T-helper 17 cell (primary cell): ENCODE data around the gene CALML3. TPM values are rescaled to one million over a fixed set of nuclear protein-coding genes. Genes with fewer than 3 reads are reported as not detected.
"Not testable (repeated sequence)": the region's sequence is repeated elsewhere in the genome, so short reads cannot be mapped to it uniquely, and the experiment has no call there.

ENCODE experiments used
- ATAC-seq: fragments of 150-1000 bp; cut with Tn5 transposase; 2 replicates; pipeline ENCODE4 v1.10.0; 2021; ENCODE audit warnings: mild to moderate bottlenecking, moderate library complexity
- DNase-seq, 3 donors: peaks; one replicate each; pipeline versions ENCODE4 v3.0.0 to v3.0.0-alpha.2; 2020 to 2021
- H3K9me3 ChIP-seq: one replicate; pipeline ENCODE4 v1.7.0; 2013; ENCODE audit warnings: low read length, mild to moderate bottlenecking; ENCODE audit not compliant: control insufficient read depth, poor library complexity, severe bottlenecking
- H3K27ac Mint-ChIP-seq: one replicate; pipeline ENCODE4 v1.8.0; 2022; ENCODE audit warnings: mild to moderate bottlenecking, moderate library complexity, mixed read lengths
- H3K27me3 Mint-ChIP-seq: one replicate; pipeline ENCODE4 v1.8.0; 2022; ENCODE audit warnings: mixed read lengths
- H3K36me3 Mint-ChIP-seq: one replicate; pipeline ENCODE4 v1.8.0; 2022; ENCODE audit warnings: low read depth, mixed read lengths
- H3K4me1 Mint-ChIP-seq: one replicate; pipeline ENCODE4 v1.8.0; 2022; ENCODE audit warnings: mild to moderate bottlenecking, mixed read lengths
- H3K4me3 Mint-ChIP-seq: one replicate; pipeline ENCODE4 v1.8.0; 2022; ENCODE audit warnings: mild to moderate bottlenecking, moderate library complexity, mixed read lengths
- total RNA-seq, 4 donors: library from RNA in 2 of 4; stranded (reverse) in 2 of 4; gene quantifications; one replicate each; pipeline ENCODE4 v1.2.3 and lab custom pipeline; 2022 to 2026

The CALML3 gene
- total RNA-seq, 2 donors from 2014 or later: not detected

DNA sequence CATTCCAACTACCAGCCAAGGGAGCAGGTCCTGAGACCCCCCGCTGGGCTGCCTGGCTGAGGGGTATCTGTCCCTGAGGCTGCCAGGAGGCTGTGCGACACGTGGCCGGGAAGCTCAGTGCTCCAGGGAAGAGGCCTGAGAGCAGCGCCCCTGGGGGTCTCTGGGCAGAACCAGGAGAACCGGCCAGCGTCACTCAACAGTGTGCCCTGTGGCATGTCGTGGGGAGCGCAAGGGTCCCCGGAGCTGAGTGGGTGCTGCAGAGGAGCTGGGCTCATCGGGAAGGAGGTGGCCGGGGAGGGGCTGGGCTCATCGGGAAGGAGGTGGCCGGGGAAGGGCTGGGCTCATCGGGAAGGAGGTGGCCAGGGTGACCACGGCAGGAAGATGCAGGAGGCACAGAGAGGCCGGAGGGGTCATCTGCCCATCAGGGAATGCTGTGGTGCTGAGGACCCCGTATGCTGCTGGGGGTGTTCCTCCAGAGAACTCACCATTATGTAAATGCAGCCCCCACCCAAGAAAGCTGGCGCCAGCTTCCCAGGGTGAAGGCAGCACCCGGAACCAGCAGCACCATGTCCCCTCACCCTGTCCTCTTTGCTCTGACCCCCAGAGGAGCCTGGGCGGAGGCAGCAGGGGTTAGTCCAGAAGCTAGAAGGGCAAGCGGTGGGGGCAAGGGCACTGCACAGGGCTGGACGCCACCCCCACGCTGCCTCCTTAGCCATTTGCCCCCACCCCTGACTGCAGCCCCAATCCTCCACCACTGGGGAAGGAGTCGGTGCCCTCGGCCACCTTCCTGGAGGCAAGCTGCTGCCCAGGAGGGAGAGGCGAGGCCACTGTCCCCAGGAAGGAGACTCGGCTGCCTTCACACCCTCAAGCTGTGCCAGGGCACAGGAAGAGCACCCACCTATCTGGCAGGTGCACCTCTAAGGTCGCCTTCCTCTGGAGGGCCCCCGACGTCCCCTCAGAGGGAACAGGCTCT is 33.3 kb downstream of the CALML3 start:
- DNase-seq (no peak), ATAC-seq (no peak)
- Mint-ChIP-seq H3K4me3 (no peak overlapping the region), H3K36me3 (peaks cover 4% of the 10 kb centered on the region), H3K27me3 (peaks cover 3% of the 10 kb centered on the region), H3K4me1 (peaks cover 20% of the 10 kb centered on the region), H3K27ac (no peak overlapping the region)
- H3K9me3 ChIP-seq: no peaks in the 10 kb centered on the region

DNA sequence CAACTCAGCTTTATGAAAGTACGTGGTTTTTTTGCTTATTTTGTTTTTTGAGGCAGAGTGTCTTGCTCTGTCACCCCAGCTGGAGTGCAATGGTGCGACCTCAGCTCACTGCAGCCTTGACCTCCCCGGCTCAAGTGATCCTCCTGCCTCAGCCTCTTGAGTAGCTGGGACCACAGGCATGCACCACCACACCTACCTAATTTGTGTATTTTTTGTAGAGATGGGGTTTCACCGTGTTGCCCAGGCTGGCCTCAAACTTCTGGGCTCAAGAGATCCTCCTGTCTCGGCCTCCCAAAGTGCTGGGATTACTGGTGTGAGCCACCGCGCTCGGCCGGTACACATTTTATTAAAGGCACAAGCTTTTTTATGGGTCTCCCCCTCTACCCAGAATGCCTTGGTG is 34.3 kb downstream of the CALML3 start:
- not testable (repeated sequence) for H3K27me3 Mint-ChIP-seq, H3K36me3 Mint-ChIP-seq, H3K27ac Mint-ChIP-seq, H3K9me3 ChIP-seq, ATAC-seq, DNase-seq, H3K4me3 Mint-ChIP-seq
- peaks cover 22% of the 10 kb centered on the region for H3K4me1 Mint-ChIP-seq

DNA sequence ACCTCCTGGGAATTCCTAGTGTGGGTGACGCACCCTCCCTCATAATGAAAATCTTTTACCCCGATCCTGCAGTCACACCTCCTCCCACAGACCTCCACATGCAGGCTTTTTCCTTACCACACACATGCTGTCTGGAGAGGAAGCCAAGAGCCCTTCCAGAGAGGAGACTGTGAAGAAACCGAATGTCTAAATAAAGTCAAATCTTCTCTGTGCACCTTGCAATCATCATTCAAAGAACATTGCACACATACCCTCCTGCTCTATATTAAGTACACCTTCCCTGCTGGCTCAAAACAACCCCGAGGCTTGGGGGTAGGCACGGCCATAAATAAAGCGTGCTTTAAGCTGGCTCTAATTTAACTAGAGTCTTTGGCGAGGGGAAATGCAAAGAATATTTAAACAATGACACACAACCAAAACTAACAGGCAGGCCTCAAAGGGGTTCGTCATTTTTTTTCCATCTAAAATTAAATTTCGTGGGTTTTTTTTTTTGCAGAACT is 34.9 kb downstream of the CALML3 start:
- H3K4me1 Mint-ChIP-seq: peaks cover 25% of the 10 kb centered on the region
- no peak for ATAC-seq
- no peaks in the 10 kb centered on the region for H3K27me3 Mint-ChIP-seq
- H3K27ac Mint-ChIP-seq: no peak overlapping the region
- no peak for DNase-seq
- peaks cover 5% of the 10 kb centered on the region for H3K36me3 Mint-ChIP-seq
- H3K9me3 ChIP-seq: no peaks in the 10 kb centered on the region
- H3K4me3 Mint-ChIP-seq: no peak overlapping the region

DNA sequence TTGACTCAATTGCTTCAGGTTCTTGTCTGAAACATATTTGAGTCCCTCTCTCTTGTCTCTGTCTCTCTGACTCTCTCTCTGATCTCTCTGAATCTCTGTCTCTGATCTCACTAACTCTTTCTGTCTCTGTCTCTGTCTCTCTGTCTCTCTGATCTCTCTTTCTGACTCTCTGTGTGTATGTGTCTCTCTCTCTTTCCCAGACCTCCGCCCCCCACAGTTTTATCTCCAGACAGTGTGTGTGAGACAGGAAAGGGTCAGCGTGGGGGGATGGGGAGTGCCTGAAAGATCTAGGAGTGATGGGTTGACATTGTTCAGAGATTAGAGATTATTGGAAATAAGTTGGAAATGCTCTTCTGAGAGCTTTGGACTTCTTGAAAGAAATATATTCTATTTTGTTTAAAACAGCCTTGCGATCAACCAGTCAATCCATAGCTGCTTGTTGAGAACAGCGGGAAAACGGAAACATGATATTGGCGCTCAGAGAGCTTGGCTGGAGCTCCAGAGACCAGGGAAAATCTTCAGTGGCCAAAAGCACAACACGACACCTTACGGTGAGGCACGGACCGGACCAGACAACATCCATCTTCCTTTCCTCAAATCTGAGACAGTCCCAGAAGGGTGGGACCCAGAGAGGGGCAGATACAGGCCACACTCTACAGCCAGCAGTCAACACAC is 35.5 kb downstream of the CALML3 start:
- ATAC-seq: no peak
- peaks cover 5% of the 10 kb centered on the region for H3K36me3 Mint-ChIP-seq
- no peak overlapping the region for H3K27ac Mint-ChIP-seq
- H3K27me3 Mint-ChIP-seq: no peaks in the 10 kb centered on the region
- peaks cover 30% of the 10 kb centered on the region for H3K4me1 Mint-ChIP-seq
- no peaks in the 10 kb centered on the region for H3K9me3 ChIP-seq
- DNase-seq: no peak
- no peak overlapping the region for H3K4me3 Mint-ChIP-seq

DNA sequence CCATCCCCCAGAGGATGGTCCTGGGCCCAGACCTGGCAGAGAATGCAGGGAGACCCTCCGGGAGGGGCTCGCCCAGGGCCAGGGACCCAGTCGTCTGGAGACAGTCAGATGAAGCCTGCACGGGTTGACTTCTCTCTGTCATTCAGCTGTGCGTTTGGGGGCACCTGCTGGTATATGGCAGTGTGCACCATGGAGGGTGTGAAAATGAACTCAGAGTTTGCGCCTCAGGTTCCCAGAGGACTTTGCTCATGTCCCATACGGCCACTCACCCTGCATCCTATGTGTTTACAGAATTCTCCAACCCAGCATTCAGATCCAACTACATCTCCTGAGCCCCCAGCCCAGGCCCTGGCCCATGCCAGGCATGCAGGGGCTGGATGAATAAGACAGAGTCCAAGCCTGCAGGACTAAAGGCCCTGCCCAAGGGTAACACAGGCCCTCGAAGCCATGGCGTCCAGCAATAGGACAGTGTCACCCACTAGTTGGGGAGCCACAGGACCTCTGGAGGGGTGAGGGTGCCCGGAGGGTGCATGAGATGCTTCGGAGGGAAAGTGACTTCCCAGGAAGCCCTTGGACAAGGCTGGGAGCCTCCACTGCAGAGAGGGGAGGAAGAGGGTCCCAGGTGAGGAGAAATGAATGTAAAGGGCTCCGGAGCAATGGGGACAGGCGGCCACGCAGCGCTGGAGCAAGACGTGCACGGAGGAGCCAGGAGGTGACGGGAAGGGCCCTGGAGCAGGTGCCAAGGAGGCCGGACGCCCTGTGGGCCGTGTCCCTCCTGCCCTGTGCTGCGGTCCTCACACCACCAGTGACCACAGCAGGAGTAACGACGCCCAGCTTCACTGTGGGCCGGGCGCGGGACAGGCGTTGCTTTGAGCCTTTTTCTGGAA is 36.3 kb downstream of the CALML3 start:
- no peaks in the 10 kb centered on the region for H3K9me3 ChIP-seq
- no peak overlapping the region for H3K27ac Mint-ChIP-seq
- no peak overlapping the region for H3K4me3 Mint-ChIP-seq
- peaks cover 5% of the 10 kb centered on the region for H3K36me3 Mint-ChIP-seq
- peaks cover 33% of the 10 kb centered on the region for H3K4me1 Mint-ChIP-seq
- no peaks in the 10 kb centered on the region for H3K27me3 Mint-ChIP-seq
- DNase-seq (no peak), ATAC-seq (no peak)

DNA sequence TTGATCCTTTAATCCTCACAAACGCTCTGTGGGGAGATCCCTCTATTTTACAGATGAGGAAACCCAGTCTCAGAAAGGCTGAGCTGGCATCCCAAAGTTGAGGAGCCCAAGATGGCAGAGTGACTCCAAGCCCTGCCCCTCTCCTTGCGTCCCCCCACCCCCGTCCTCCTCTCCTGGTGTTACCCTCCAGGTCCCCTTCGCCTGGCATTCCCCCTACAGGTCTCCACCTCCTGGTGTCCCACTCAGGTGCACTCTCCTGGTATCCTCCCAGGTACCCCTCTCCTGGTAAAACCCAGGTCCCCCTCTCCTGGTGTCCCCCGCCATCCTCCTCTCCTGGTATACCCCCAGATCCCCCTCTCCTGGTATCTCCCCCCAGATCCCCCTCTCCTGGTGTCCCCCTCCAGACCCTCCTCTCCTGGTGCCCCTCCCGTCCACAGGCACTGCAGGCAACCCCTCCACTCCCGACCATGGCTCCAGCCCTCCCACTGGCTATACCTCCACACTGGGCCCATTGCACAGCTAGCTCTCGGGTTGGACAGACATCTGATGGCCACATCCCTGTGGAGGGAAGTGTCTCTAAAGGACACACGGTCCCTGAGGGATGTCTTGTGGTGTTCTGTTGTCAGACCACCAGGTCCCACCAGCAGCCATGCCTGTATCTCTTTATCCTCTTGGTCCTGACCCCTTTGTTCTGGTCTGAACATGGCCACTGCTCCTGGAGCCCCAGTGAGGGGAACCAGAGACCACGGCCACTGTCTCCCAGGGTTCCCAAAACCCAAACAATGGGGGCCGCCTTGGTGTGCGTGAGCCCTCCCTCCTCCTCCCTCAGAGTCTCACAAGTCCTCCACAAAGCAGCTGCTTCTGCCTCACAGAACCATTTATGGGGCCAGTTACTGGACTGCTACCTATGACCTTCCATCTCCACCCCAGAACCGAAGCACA is 37.2 kb downstream of the CALML3 start:
- Mint-ChIP-seq H3K4me1 (peaks cover 33% of the 10 kb centered on the region), H3K27me3 (no peaks in the 10 kb centered on the region), H3K27ac (peak overlapping the region; percentile 99), H3K4me3 (no peak overlapping the region), H3K36me3 (peaks cover 5% of the 10 kb centered on the region)
- DNase-seq (no peak), ATAC-seq (no peak)
- H3K9me3 ChIP-seq: no peaks in the 10 kb centered on the region

DNA sequence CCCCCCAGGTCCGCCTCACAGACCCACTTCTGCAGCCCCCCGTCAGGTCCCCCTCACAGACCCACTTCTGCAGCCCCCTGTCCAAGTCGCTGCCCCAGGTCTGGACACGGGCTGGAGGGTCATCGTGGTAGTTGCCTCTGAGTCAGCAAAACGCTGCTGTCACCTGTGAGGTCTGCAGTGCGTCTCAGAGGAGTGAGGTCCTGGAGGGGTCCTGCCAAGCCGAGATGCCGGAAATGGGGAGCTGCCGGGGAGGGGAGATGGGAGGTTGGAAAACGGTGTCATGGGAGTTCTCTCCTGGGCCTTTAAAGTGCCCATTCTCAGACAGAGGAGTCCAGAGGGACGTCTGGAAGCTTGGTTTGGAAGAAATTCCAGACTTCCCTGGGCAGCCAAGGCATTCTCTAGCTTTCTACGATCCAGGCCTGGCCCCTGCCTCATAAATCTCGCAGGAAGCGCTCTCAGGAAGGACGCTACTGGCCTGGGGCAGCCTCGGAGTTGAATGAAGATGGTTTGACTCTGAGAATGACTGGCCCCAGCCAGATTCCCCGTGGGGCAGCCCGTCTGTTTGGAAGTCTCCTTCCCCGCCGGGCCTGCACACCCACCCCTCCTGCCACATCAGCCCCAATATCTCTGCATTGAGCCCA is 38.7 kb downstream of the CALML3 start:
- Mint-ChIP-seq H3K27ac (peak overlapping the region; percentile 99), H3K4me1 (peaks cover 33% of the 10 kb centered on the region), H3K4me3 (peak overlapping the region; percentile 91), H3K36me3 (peaks cover 5% of the 10 kb centered on the region), H3K27me3 (no peaks in the 10 kb centered on the region)
- no peaks in the 10 kb centered on the region for H3K9me3 ChIP-seq
- DNase-seq (no peak), ATAC-seq (no peak)

DNA sequence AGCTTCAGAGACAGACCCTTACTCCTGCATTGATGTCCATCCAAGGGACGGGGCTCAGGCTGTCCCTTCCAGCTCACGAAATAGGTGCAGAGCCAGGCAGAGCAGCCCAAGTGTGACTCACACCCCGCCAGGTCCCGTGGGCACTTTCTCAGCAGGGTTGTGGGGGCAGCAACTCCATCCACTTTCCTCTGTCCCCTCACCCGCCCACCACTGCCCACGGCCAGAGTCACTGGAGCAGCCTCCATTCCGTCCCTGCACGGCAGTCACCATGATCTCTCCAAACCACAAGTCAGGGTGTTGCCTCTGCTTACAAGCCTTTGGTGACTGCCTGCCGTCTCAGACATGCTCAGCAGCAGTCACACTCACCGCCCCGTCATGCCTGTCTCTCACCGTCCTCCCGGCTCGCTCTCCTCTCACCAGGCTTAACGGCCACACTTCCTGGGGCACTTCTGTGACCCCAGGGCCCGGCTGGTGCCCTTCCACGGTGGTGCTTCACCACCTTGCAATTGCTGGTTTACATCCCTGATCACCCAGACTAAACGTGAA is 39.3 kb downstream of the CALML3 start:
- no peaks in the 10 kb centered on the region for H3K9me3 ChIP-seq
- no peaks in the 10 kb centered on the region for H3K27me3 Mint-ChIP-seq
- peak overlapping the region; percentile 99 for H3K27ac Mint-ChIP-seq
- DNase-seq: peak in 1 of 3 donors; percentile 38
- H3K4me1 Mint-ChIP-seq: peaks cover 36% of the 10 kb centered on the region
- peak; percentile 84 for ATAC-seq
- peak overlapping the region; percentile 91 for H3K4me3 Mint-ChIP-seq
- H3K36me3 Mint-ChIP-seq: peaks cover 9% of the 10 kb centered on the region

DNA sequence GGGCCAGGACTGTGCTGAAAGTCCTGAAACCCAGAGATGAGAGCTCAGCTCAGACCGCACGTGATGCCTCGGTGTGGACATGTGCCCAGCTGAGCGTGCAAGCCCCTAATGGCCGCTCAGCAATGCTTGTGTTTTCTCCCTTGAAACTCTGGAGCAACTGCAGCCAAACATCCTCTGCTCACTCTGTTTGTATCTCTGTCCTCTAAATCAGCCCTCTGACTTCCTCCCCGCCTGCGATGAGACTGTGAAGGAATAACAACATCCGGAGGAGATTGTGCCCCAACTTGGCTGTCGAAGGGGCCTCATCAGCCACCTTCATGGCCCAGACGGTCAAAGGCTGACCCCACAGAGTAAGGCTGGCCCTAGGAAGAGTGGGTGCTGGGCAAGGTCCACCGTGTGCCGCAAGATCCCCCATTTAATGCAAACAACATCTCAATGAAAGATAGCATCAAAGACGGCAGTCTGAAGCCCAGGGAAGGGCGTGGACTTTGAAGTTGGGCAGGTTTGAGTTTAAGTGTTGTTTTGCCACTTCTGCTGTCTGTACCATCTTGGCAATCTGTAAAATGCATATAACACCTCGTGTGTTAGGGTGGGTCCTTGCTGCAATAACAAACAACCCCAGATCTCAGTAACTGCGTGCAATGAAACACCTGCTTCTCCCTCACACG is 39.9 kb downstream of the CALML3 start:
- Mint-ChIP-seq H3K4me1 (peaks cover 36% of the 10 kb centered on the region), H3K27me3 (no peaks in the 10 kb centered on the region), H3K36me3 (peaks cover 10% of the 10 kb centered on the region), H3K4me3 (peak overlapping the region; percentile 91), H3K27ac (peak overlapping the region; percentile 99)
- ATAC-seq (peak; percentile 75), DNase-seq (no peak)
- H3K9me3 ChIP-seq: no peaks in the 10 kb centered on the region

DNA sequence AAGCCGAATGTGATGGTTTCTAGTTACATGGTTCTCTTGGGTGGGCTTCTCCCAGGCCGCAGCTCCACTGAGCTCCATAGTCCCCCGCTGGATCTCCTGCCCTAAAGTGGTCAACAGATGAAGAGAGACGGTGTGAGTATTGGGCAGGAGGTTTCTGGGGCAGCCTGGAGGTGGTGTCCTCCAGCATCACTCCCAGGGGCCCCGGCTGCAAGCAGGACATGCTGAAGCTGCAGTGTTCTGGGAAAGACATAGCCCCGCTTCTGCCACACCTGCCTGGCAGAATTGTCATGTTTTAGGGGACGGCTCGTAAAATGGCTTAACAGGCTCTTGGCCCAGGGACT is 40.4 kb downstream of the CALML3 start:
- ATAC-seq (no peak), DNase-seq (no peak)
- peak overlapping the region; percentile 99 for H3K27ac Mint-ChIP-seq
- H3K9me3 ChIP-seq: no peaks in the 10 kb centered on the region
- H3K36me3 Mint-ChIP-seq: peaks cover 7% of the 10 kb centered on the region
- peak overlapping the region; percentile 91 for H3K4me3 Mint-ChIP-seq
- H3K27me3 Mint-ChIP-seq: no peaks in the 10 kb centered on the region
- H3K4me1 Mint-ChIP-seq: peaks cover 34% of the 10 kb centered on the region
